Activated naive CD8-positive, alpha-beta T cell (primary cell): ENCODE measurements around the gene KCNJ5.

ENCODE experiments used
- H3K27ac Mint-ChIP-seq: one replicate; pipeline ENCODE4 v1.8.0; 2021; ENCODE audit warnings: mixed read lengths
- H3K27me3 Mint-ChIP-seq: one replicate; pipeline ENCODE4 v1.8.0; 2021; ENCODE audit warnings: mixed read lengths
- H3K36me3 Mint-ChIP-seq: one replicate; pipeline ENCODE4 v1.8.0; 2021; ENCODE audit warnings: mixed read lengths
- H3K4me1 Mint-ChIP-seq: one replicate; pipeline ENCODE4 v1.8.0; 2021; ENCODE audit warnings: low read depth, mixed read lengths
- H3K4me3 Mint-ChIP-seq: one replicate; pipeline ENCODE4 v1.8.0; 2021; ENCODE audit warnings: mild to moderate bottlenecking, mixed read lengths
- H3K9me3 Mint-ChIP-seq: one replicate; pipeline ENCODE4 v1.8.0; 2021; ENCODE audit warnings: low read depth, mixed read lengths

Gene KCNJ5

GRCh38 chr11:128862406-128862805, 28.8 kb upstream of the KCNJ5 start:
- Mint-ChIP-seq H3K27me3 (peaks cover 2% of the 10 kb centered on the region), H3K36me3 (no peaks in the 10 kb centered on the region), H3K27ac (no peak overlapping the region), H3K4me3 (no peak overlapping the region), H3K9me3 (no peaks in the 10 kb centered on the region), H3K4me1 (peaks cover 4% of the 10 kb centered on the region)

GRCh38 chr11:128862908-128863660, 28.1 kb upstream of the KCNJ5 start:
- H3K4me1 Mint-ChIP-seq: peaks cover 4% of the 10 kb centered on the region
- H3K27ac Mint-ChIP-seq: no peak overlapping the region
- H3K27me3 Mint-ChIP-seq: peaks cover 2% of the 10 kb centered on the region
- no peaks in the 10 kb centered on the region for H3K36me3 Mint-ChIP-seq
- no peaks in the 10 kb centered on the region for H3K9me3 Mint-ChIP-seq
- H3K4me3 Mint-ChIP-seq: no peak overlapping the region

- no peaks in the 10 kb centered on the region for H3K36me3 Mint-ChIP-seq
- no peak overlapping the region for H3K27ac Mint-ChIP-seq
- H3K9me3 Mint-ChIP-seq: no peaks in the 10 kb centered on the region
- no peaks in the 10 kb centered on the region for H3K27me3 Mint-ChIP-seq
- no peak overlapping the region for H3K4me3 Mint-ChIP-seq
- no peaks in the 10 kb centered on the region for H3K4me1 Mint-ChIP-seq
Measured at GRCh38 chr11:128865490-128865889, 25.7 kb upstream of the KCNJ5 start.

- H3K36me3 Mint-ChIP-seq: no peaks in the 10 kb centered on the region
- H3K27ac Mint-ChIP-seq: no peak within 1 kb of the TSS
- H3K4me3 Mint-ChIP-seq: no peak within 1 kb of the TSS
- H3K27me3 Mint-ChIP-seq: no peaks in the 10 kb centered on the region
- no peaks in the 10 kb centered on the region for H3K9me3 Mint-ChIP-seq
- H3K4me1 Mint-ChIP-seq: no peaks in the 10 kb centered on the region
Measured at GRCh38 chr11:128867277-128867676, 23.9 kb upstream of the KCNJ5 start, which contains the start of gene KCNJ1. KCNJ1 (minus strand) TSS chr11:128867296; CDS start chr11:128840243, 27,053 bp downstream.

GRCh38 chr11:128868841-128869671, 22.1 kb upstream of the KCNJ5 start:
- Mint-ChIP-seq H3K27me3 (peaks cover 1% of the 10 kb centered on the region), H3K4me1 (peaks cover 4% of the 10 kb centered on the region), H3K4me3 (no peak overlapping the region), H3K36me3 (no peaks in the 10 kb centered on the region), H3K9me3 (no peaks in the 10 kb centered on the region), H3K27ac (no peak overlapping the region)

- H3K36me3 Mint-ChIP-seq: no peaks in the 10 kb centered on the region
- peaks cover 4% of the 10 kb centered on the region for H3K4me1 Mint-ChIP-seq
- no peak overlapping the region for H3K27ac Mint-ChIP-seq
- peaks cover 1% of the 10 kb centered on the region for H3K27me3 Mint-ChIP-seq
- no peaks in the 10 kb centered on the region for H3K9me3 Mint-ChIP-seq
- no peak overlapping the region for H3K4me3 Mint-ChIP-seq
Measured at GRCh38 chr11:128871168-128871610, 20.0 kb upstream of the KCNJ5 start.

- Mint-ChIP-seq H3K4me1 (peaks cover 4% of the 10 kb centered on the region), H3K9me3 (no peaks in the 10 kb centered on the region), H3K36me3 (no peaks in the 10 kb centered on the region), H3K27ac (no peak overlapping the region), H3K27me3 (peaks cover 1% of the 10 kb centered on the region), H3K4me3 (no peak overlapping the region)
Measured at GRCh38 chr11:128872094-128872493, 19.1 kb upstream of the KCNJ5 start.

- peaks cover 4% of the 10 kb centered on the region for H3K4me1 Mint-ChIP-seq
- peaks cover 1% of the 10 kb centered on the region for H3K27me3 Mint-ChIP-seq
- no peaks in the 10 kb centered on the region for H3K36me3 Mint-ChIP-seq
Measured at GRCh38 chr11:128872594-128872993, 18.6 kb upstream of the KCNJ5 start.

GRCh38 chr11:128874427-128874826, 16.7 kb upstream of the KCNJ5 start:
- no peak overlapping the region for H3K4me3 Mint-ChIP-seq
- H3K27me3 Mint-ChIP-seq: peaks cover 1% of the 10 kb centered on the region
- peaks cover 4% of the 10 kb centered on the region for H3K4me1 Mint-ChIP-seq
- no peaks in the 10 kb centered on the region for H3K36me3 Mint-ChIP-seq
- H3K9me3 Mint-ChIP-seq: no peaks in the 10 kb centered on the region
- no peak overlapping the region for H3K27ac Mint-ChIP-seq

More at GRCh38 chr11:128872594-128872993, 18.6 kb upstream of the KCNJ5 start:
- Mint-ChIP-seq H3K27ac (no peak overlapping the region), H3K9me3 (no peaks in the 10 kb centered on the region), H3K4me3 (no peak overlapping the region)

GRCh38 chr11:128876133-128876650, 15.0 kb upstream of the KCNJ5 start:
- no peaks in the 10 kb centered on the region for H3K9me3 Mint-ChIP-seq
- H3K4me3 Mint-ChIP-seq: no peak overlapping the region
- peaks cover 4% of the 10 kb centered on the region for H3K4me1 Mint-ChIP-seq
- peaks cover 1% of the 10 kb centered on the region for H3K27me3 Mint-ChIP-seq
- no peak overlapping the region for H3K27ac Mint-ChIP-seq
- no peaks in the 10 kb centered on the region for H3K36me3 Mint-ChIP-seq

- no peaks in the 10 kb centered on the region for H3K36me3 Mint-ChIP-seq
- H3K27me3 Mint-ChIP-seq: peaks cover 6% of the 10 kb centered on the region
- H3K9me3 Mint-ChIP-seq: no peaks in the 10 kb centered on the region
- peaks cover 4% of the 10 kb centered on the region for H3K4me1 Mint-ChIP-seq
- no peak overlapping the region for H3K4me3 Mint-ChIP-seq
- no peak overlapping the region for H3K27ac Mint-ChIP-seq
Measured at GRCh38 chr11:128877726-128878125, 13.4 kb upstream of the KCNJ5 start.

GRCh38 chr11:128878455-128878854, 12.7 kb upstream of the KCNJ5 start:
- H3K27ac Mint-ChIP-seq: no peak overlapping the region
- H3K4me3 Mint-ChIP-seq: no peak overlapping the region
- H3K4me1 Mint-ChIP-seq: no peaks in the 10 kb centered on the region
- H3K27me3 Mint-ChIP-seq: peaks cover 12% of the 10 kb centered on the region
- H3K36me3 Mint-ChIP-seq: no peaks in the 10 kb centered on the region
- H3K9me3 Mint-ChIP-seq: no peaks in the 10 kb centered on the region

GRCh38 chr11:128879817-128880216, 11.3 kb upstream of the KCNJ5 start:
- H3K4me3 Mint-ChIP-seq: no peak overlapping the region
- peaks cover 19% of the 10 kb centered on the region for H3K27me3 Mint-ChIP-seq
- no peaks in the 10 kb centered on the region for H3K4me1 Mint-ChIP-seq
- H3K9me3 Mint-ChIP-seq: no peaks in the 10 kb centered on the region
- no peaks in the 10 kb centered on the region for H3K36me3 Mint-ChIP-seq
- no peak overlapping the region for H3K27ac Mint-ChIP-seq

GRCh38 chr11:128881221-128881620, 9.9 kb upstream of the KCNJ5 start:
- Mint-ChIP-seq H3K4me3 (no peak overlapping the region), H3K9me3 (no peaks in the 10 kb centered on the region), H3K27ac (no peak overlapping the region), H3K4me1 (no peaks in the 10 kb centered on the region), H3K36me3 (no peaks in the 10 kb centered on the region), H3K27me3 (peaks cover 27% of the 10 kb centered on the region)

GRCh38 chr11:128882451-128882850, 8.7 kb upstream of the KCNJ5 start:
- Mint-ChIP-seq H3K9me3 (no peaks in the 10 kb centered on the region), H3K4me1 (no peaks in the 10 kb centered on the region), H3K36me3 (no peaks in the 10 kb centered on the region), H3K27me3 (peaks cover 27% of the 10 kb centered on the region), H3K27ac (no peak overlapping the region), H3K4me3 (no peak overlapping the region)
